Naive thymus-derived CD8-positive, alpha-beta T cell (primary cell): ENCODE results near the gene RFX3. TPM values are rescaled to one million over a fixed set of nuclear protein-coding genes. Genes with fewer than 3 reads are reported as not detected.

Experiments used
- ATAC-seq, 2 donors: fragments of 150-1000 bp; cut with Tn5 transposase in 1 of 2; sonication (Bioruptor Pico), chemical (Tn5 transposase) in 1 of 2; 1 replicate in 1 of 2; 2 replicates in 1 of 2; pipeline ENCODE4 v1.10.0; 2021; ENCODE audit warnings: mild to moderate bottlenecking in 2 of 2, moderate library complexity in 2 of 2
- POLR2A ChIA-PET: fragments of 350-600 bp; sonication (Branson Sonifier 250); formaldehyde crosslinking; loops from one replicate; lab custom pipeline; 2021; ENCODE audit warnings: antibody characterized with exemption; lab: Charles Lee
- DNase-seq, 10 donors: peaks; one replicate each; pipeline versions ENCODE4 v3.0.0 to v3.0.0-alpha.2; 2020 to 2022
- H3K27ac Mint-ChIP-seq, 10 donors: one replicate each; pipeline ENCODE4 v1.8.0; 2020 to 2022; ENCODE audit warnings: mild to moderate bottlenecking in 10 of 10, mixed read lengths in 10 of 10, moderate library complexity in 4 of 10, inconsistent platforms in 1 of 10
- H3K27me3 Mint-ChIP-seq, 5 donors: one replicate each; pipeline ENCODE4 v1.8.0; 2021 to 2022; ENCODE audit warnings: mixed read lengths in 5 of 5
- H3K36me3 Mint-ChIP-seq, 3 donors: one replicate each; pipeline ENCODE4 v1.8.0; 2020 to 2022; ENCODE audit warnings: mixed read lengths in 3 of 3, mild to moderate bottlenecking in 2 of 3, inconsistent platforms in 1 of 3
- H3K4me1 Mint-ChIP-seq, 4 donors: one replicate each; pipeline ENCODE4 v1.8.0; 2021 to 2022; ENCODE audit warnings: mixed read lengths in 4 of 4
- H3K4me3 Mint-ChIP-seq, 10 donors: one replicate each; pipeline ENCODE4 v1.8.0; 2020 to 2022; ENCODE audit warnings: mild to moderate bottlenecking in 10 of 10, mixed read lengths in 10 of 10, moderate library complexity in 6 of 10, inconsistent platforms in 1 of 10
- H3K9me3 Mint-ChIP-seq, 9 donors: one replicate each; pipeline ENCODE4 v1.8.0; 2020 to 2022; ENCODE audit warnings: mixed read lengths in 9 of 9, mild to moderate bottlenecking in 3 of 9, inconsistent platforms in 1 of 9, moderate library complexity in 1 of 9
- polyA plus RNA-seq, 3 donors: library from polyadenylated mRNA; unstranded; fragments of 300-500 nt; fragmentation: Illumina TruSeq; gene quantifications; one replicate each; pipeline ENCODE4 v1.2.3, GENCODE V29; 2021
- total RNA-seq, 8 experiments: library from RNA in 2 of 8; stranded (reverse) in 2 of 8; gene quantifications; one replicate each; pipeline ENCODE4 v1.2.3 and lab custom pipeline; 2021 to 2026

RFX3 gene
- total and polyA plus RNA-seq, 5 experiments from 2014 or later: 4.1 to 25.0 (median 4.5) TPM

- POLR2A ChIA-PET: no interaction called here
- H3K36me3 Mint-ChIP-seq: no peaks in the 10 kb centered on the region
- DNase-seq (no peak), ATAC-seq (no peak)
- peaks cover 0 to 22% (median 3%) of the 10 kb centered on the region in 5 donors for H3K27me3 Mint-ChIP-seq
- peaks cover 0 to 5% (median 0%) of the 10 kb centered on the region in 9 donors for H3K9me3 Mint-ChIP-seq
- H3K4me3 Mint-ChIP-seq: no peak overlapping the region
- H3K4me1 Mint-ChIP-seq: no peaks in the 10 kb centered on the region
- no peak overlapping the region for H3K27ac Mint-ChIP-seq
These were observed 320.2 kb downstream of the RFX3 start for GRCh38 chr9:3205421-3206095.

- Mint-ChIP-seq H3K4me3 (no peak overlapping the region), H3K27ac (no peak overlapping the region), H3K36me3 (no peaks in the 10 kb centered on the region), H3K27me3 (peaks cover 2 to 24% (median 4%) of the 10 kb centered on the region in 5 donors), H3K4me1 (no peaks in the 10 kb centered on the region), H3K9me3 (peaks cover 0 to 5% (median 0%) of the 10 kb centered on the region in 9 donors)
- no peak for DNase-seq
- POLR2A ChIA-PET: no interaction called here
- ATAC-seq: no peak
These were observed 325.4 kb downstream of the RFX3 start for GRCh38 chr9:3200331-3200774.

- POLR2A ChIA-PET: no interaction called here
- Mint-ChIP-seq H3K9me3 (no peaks in the 10 kb centered on the region), H3K36me3 (no peaks in the 10 kb centered on the region), H3K4me3 (no peak overlapping the region), H3K27me3 (peaks cover 5 to 11% (median 6%) of the 10 kb centered on the region in 5 donors), H3K27ac (no peak overlapping the region), H3K4me1 (no peaks in the 10 kb centered on the region)
- no peak for DNase-seq
- ATAC-seq: no peak
These were observed 332.0 kb downstream of the RFX3 start for GRCh38 chr9:3193791-3194190.

- ATAC-seq (no peak), DNase-seq (no peak)
- Mint-ChIP-seq H3K4me3 (no peak overlapping the region), H3K27me3 (peaks cover 9 to 22% (median 10%) of the 10 kb centered on the region in 5 donors), H3K9me3 (no peaks in the 10 kb centered on the region), H3K4me1 (no peaks in the 10 kb centered on the region), H3K36me3 (no peaks in the 10 kb centered on the region), H3K27ac (no peak overlapping the region)
- POLR2A ChIA-PET: no interaction called here
These were observed 334.1 kb downstream of the RFX3 start for GRCh38 chr9:3191715-3192114.

GRCh38 chr9:3189113-3189861 lies 336.5 kb downstream of the RFX3 start:
- H3K36me3 Mint-ChIP-seq: no peaks in the 10 kb centered on the region
- H3K27ac Mint-ChIP-seq: no peak overlapping the region
- no peaks in the 10 kb centered on the region for H3K9me3 Mint-ChIP-seq
- peaks cover 10 to 27% (median 15%) of the 10 kb centered on the region in 5 donors for H3K27me3 Mint-ChIP-seq
- POLR2A ChIA-PET: no interaction called here
- DNase-seq (no peak), ATAC-seq (no peak)
- no peak overlapping the region for H3K4me3 Mint-ChIP-seq
- H3K4me1 Mint-ChIP-seq: no peaks in the 10 kb centered on the region

- Mint-ChIP-seq H3K27ac (no peak overlapping the region), H3K36me3 (no peaks in the 10 kb centered on the region), H3K4me1 (peaks cover 0 to 7% (median 1%) of the 10 kb centered on the region in 4 donors), H3K9me3 (peaks cover 0 to 2% (median 0%) of the 10 kb centered on the region in 9 donors), H3K4me3 (no peak overlapping the region), H3K27me3 (peaks cover 17 to 52% (median 29%) of the 10 kb centered on the region in 5 donors)
- ATAC-seq: no peak
- POLR2A ChIA-PET: no interaction called here
- DNase-seq: no peak
These were observed 339.1 kb downstream of the RFX3 start for GRCh38 chr9:3186751-3187150.

- H3K27me3 Mint-ChIP-seq: peaks cover 28 to 66% (median 33%) of the 10 kb centered on the region in 5 donors
- POLR2A ChIA-PET: no interaction called here
- H3K4me3 Mint-ChIP-seq: peak overlapping the region in 5 of 10 donors; percentile 12 to 54 (median 36)
- no peak overlapping the region for H3K27ac Mint-ChIP-seq
- DNase-seq: no peak
- H3K4me1 Mint-ChIP-seq: peaks cover 0 to 14% (median 1%) of the 10 kb centered on the region in 4 donors
- H3K36me3 Mint-ChIP-seq: no peaks in the 10 kb centered on the region
- H3K9me3 Mint-ChIP-seq: peaks cover 0 to 2% (median 0%) of the 10 kb centered on the region in 9 donors
- ATAC-seq: no peak
These were observed 344.5 kb downstream of the RFX3 start for GRCh38 chr9:3181049-3181953.

- DNase-seq: no peak
- Mint-ChIP-seq H3K4me3 (peak overlapping the region in 1 of 10 donors; percentile 12), H3K4me1 (peaks cover 0 to 14% (median 1%) of the 10 kb centered on the region in 4 donors), H3K36me3 (no peaks in the 10 kb centered on the region), H3K9me3 (peaks cover 0 to 2% (median 0%) of the 10 kb centered on the region in 9 donors), H3K27me3 (peaks cover 24 to 66% (median 33%) of the 10 kb centered on the region in 5 donors), H3K27ac (no peak overlapping the region)
- no peak for ATAC-seq
- POLR2A ChIA-PET: no interaction called here
These were observed 345.1 kb downstream of the RFX3 start for GRCh38 chr9:3180696-3181048.

GRCh38 chr9:3179711-3180110 lies 346.1 kb downstream of the RFX3 start:
- H3K27me3 Mint-ChIP-seq: peaks cover 21 to 69% (median 34%) of the 10 kb centered on the region in 5 donors
- POLR2A ChIA-PET: no interaction called here
- ATAC-seq (no peak), DNase-seq (no peak)
- peaks cover 0 to 2% (median 0%) of the 10 kb centered on the region in 9 donors for H3K9me3 Mint-ChIP-seq
- peaks cover 0 to 14% (median 1%) of the 10 kb centered on the region in 4 donors for H3K4me1 Mint-ChIP-seq
- H3K36me3 Mint-ChIP-seq: no peaks in the 10 kb centered on the region
- H3K27ac Mint-ChIP-seq: peak overlapping the region in 1 of 10 donors; percentile 6
- no peak overlapping the region for H3K4me3 Mint-ChIP-seq

GRCh38 chr9:3177936-3178335 lies 347.9 kb downstream of the RFX3 start:
- no peak overlapping the region for H3K4me3 Mint-ChIP-seq
- DNase-seq: no peak
- no peak for ATAC-seq
- H3K36me3 Mint-ChIP-seq: no peaks in the 10 kb centered on the region
- H3K27me3 Mint-ChIP-seq: peaks cover 17 to 53% (median 31%) of the 10 kb centered on the region in 5 donors
- H3K27ac Mint-ChIP-seq: no peak overlapping the region
- POLR2A ChIA-PET: no interaction called here
- peaks cover 0 to 14% (median 1%) of the 10 kb centered on the region in 4 donors for H3K4me1 Mint-ChIP-seq
- peaks cover 0 to 2% (median 0%) of the 10 kb centered on the region in 9 donors for H3K9me3 Mint-ChIP-seq

- Mint-ChIP-seq H3K36me3 (no peaks in the 10 kb centered on the region), H3K27ac (no peak overlapping the region), H3K27me3 (peaks cover 12 to 46% (median 25%) of the 10 kb centered on the region in 5 donors), H3K4me1 (peaks cover 0 to 11% (median 0%) of the 10 kb centered on the region in 4 donors), H3K9me3 (no peaks in the 10 kb centered on the region), H3K4me3 (no peak overlapping the region)
- no peak for ATAC-seq
- no peak for DNase-seq
- POLR2A ChIA-PET: no interaction called here
These were observed 348.5 kb downstream of the RFX3 start for GRCh38 chr9:3177146-3177761.

GRCh38 chr9:3173374-3173773 lies 352.4 kb downstream of the RFX3 start:
- peaks cover 11 to 42% (median 21%) of the 10 kb centered on the region in 5 donors for H3K27me3 Mint-ChIP-seq
- DNase-seq (no peak), ATAC-seq (no peak)
- no peaks in the 10 kb centered on the region for H3K36me3 Mint-ChIP-seq
- H3K27ac Mint-ChIP-seq: no peak overlapping the region
- H3K9me3 Mint-ChIP-seq: no peaks in the 10 kb centered on the region
- H3K4me1 Mint-ChIP-seq: no peaks in the 10 kb centered on the region
- POLR2A ChIA-PET: no interaction called here
- no peak overlapping the region for H3K4me3 Mint-ChIP-seq
